AG09319 (cell line): ENCODE data around the gene TTC7B.

Experiments used
- DNase-seq: peaks from one replicate; pipeline ENCODE4 v3.0.0-alpha.2; 2010; ENCODE audit warnings: low read depth; ENCODE audit errors: extremely low read depth
- CTCF ChIP-seq: IDR thresholded peaks from 2 replicates; pipeline ENCODE4 v1.5.1; 2011; ENCODE audit warnings: low read depth, mild to moderate bottlenecking, inconsistent platforms, low read length, moderate library complexity

Gene TTC7B

GRCh38 chr14:90554341-90554740 lies 261.9 kb downstream of the TTC7B start:
- no peak for DNase-seq

GRCh38 chr14:90553921-90554336 lies 262.3 kb downstream of the TTC7B start:
- TF ChIP-seq CTCF = no peak
- DNase-seq = no peak

More at GRCh38 chr14:90554341-90554740, 261.9 kb downstream of the TTC7B start:
- TF ChIP-seq CTCF = no peak

- TF ChIP-seq CTCF = no peak
- DNase-seq = no peak
These were observed 262.8 kb downstream of the TTC7B start for GRCh38 chr14:90553298-90553920.

GRCh38 chr14:90552465-90553297 lies 263.5 kb downstream of the TTC7B start:
- TF ChIP-seq CTCF = no peak
- no peak for DNase-seq

GRCh38 chr14:90551733-90552464 lies 264.3 kb downstream of the TTC7B start:
- TF ChIP-seq CTCF = no peak
- no peak for DNase-seq

GRCh38 chr14:90551070-90551704 lies 265.0 kb downstream of the TTC7B start:
- TF ChIP-seq CTCF = no peak
- no peak for DNase-seq
